ENCODE measurements around the gene CLDN19.
"Not testable (repeated sequence)": the region's sequence is repeated elsewhere in the genome, so short reads cannot be mapped to it uniquely, and the experiment has no call there.

Gene CLDN19

GRCh38 chr1:42723511-42723910, 16.5 kb downstream of the CLDN19 start:
- Histone ChIP-seq H3K36me3 (ENCODE audit: control insufficient read depth, insufficient read depth, low read length) (no peaks in the 10 kb centered on the region), H3K27me3 (replicated peaks; ENCODE audit: control insufficient read depth, insufficient read depth, low read length) (no peaks in the 10 kb centered on the region), H3K4me3 (replicated peaks; ENCODE audit: low read depth, low read length) (no peak overlapping the region)
- no peak for TF ChIP-seq CTCF (IDR thresholded peaks at IDR 0.05; ENCODE audit: insufficient read depth, low read length, poor library complexity, severe bottlenecking)
- DNase-seq (ENCODE audit: extremely low read depth, insufficient read length): no peak

- not testable (repeated sequence) for H3K27me3 ChIP-seq (replicated peaks; ENCODE audit: control insufficient read depth, insufficient read depth, low read length); H3K4me3 ChIP-seq (replicated peaks; ENCODE audit: low read depth, low read length); DNase-seq (ENCODE audit: extremely low read depth, insufficient read length); H3K36me3 ChIP-seq (ENCODE audit: control insufficient read depth, insufficient read depth, low read length)
Measured at GRCh38 chr1:42722403-42722802, 17.6 kb downstream of the CLDN19 start.

- no peak for TF ChIP-seq CTCF (IDR thresholded peaks at IDR 0.05; ENCODE audit: insufficient read depth, low read length, poor library complexity, severe bottlenecking)
- no peak for DNase-seq (ENCODE audit: extremely low read depth, insufficient read length)
- Histone ChIP-seq H3K36me3 (ENCODE audit: control insufficient read depth, insufficient read depth, low read length) (peaks cover 1% of the 10 kb centered on the region; the same call in 1 of the 2 replicates), H3K27me3 (replicated peaks; ENCODE audit: control insufficient read depth, insufficient read depth, low read length) (no peaks in the 10 kb centered on the region), H3K4me3 (replicated peaks; ENCODE audit: low read depth, low read length) (no peak overlapping the region)
Measured at GRCh38 chr1:42721926-42722325, 18.1 kb downstream of the CLDN19 start.

- DNase-seq (ENCODE audit: extremely low read depth, insufficient read length): no peak
- Histone ChIP-seq H3K4me3 (replicated peaks; ENCODE audit: low read depth, low read length) (no peak overlapping the region), H3K36me3 (ENCODE audit: control insufficient read depth, insufficient read depth, low read length) (peaks cover 1% of the 10 kb centered on the region; the same call in 1 of the 2 replicates), H3K27me3 (replicated peaks; ENCODE audit: control insufficient read depth, insufficient read depth, low read length) (no peaks in the 10 kb centered on the region)
- no peak for TF ChIP-seq CTCF (IDR thresholded peaks at IDR 0.05; ENCODE audit: insufficient read depth, low read length, poor library complexity, severe bottlenecking)
Measured at GRCh38 chr1:42720868-42721267, 19.2 kb downstream of the CLDN19 start.

- not testable (repeated sequence) for DNase-seq (ENCODE audit: extremely low read depth, insufficient read length); H3K36me3 ChIP-seq (ENCODE audit: control insufficient read depth, insufficient read depth, low read length); H3K4me3 ChIP-seq (replicated peaks; ENCODE audit: low read depth, low read length); H3K27me3 ChIP-seq (replicated peaks; ENCODE audit: control insufficient read depth, insufficient read depth, low read length)
Measured at GRCh38 chr1:42714441-42714840, 25.6 kb downstream of the CLDN19 start.

GRCh38 chr1:42713293-42713692, 26.7 kb downstream of the CLDN19 start:
- Histone ChIP-seq H3K27me3 (replicated peaks; ENCODE audit: control insufficient read depth, insufficient read depth, low read length) (no peaks in the 10 kb centered on the region), H3K4me3 (replicated peaks; ENCODE audit: low read depth, low read length) (no peak overlapping the region), H3K36me3 (ENCODE audit: control insufficient read depth, insufficient read depth, low read length) (peaks cover 2% of the 10 kb centered on the region)
- DNase-seq (ENCODE audit: extremely low read depth, insufficient read length): no peak
- TF ChIP-seq CTCF (IDR thresholded peaks at IDR 0.05; ENCODE audit: insufficient read depth, low read length, poor library complexity, severe bottlenecking): no peak

- not testable (repeated sequence) for H3K27me3 ChIP-seq (replicated peaks; ENCODE audit: control insufficient read depth, insufficient read depth, low read length); DNase-seq (ENCODE audit: extremely low read depth, insufficient read length); H3K4me3 ChIP-seq (replicated peaks; ENCODE audit: low read depth, low read length); H3K36me3 ChIP-seq (ENCODE audit: control insufficient read depth, insufficient read depth, low read length)
Measured at GRCh38 chr1:42712808-42713207, 27.2 kb downstream of the CLDN19 start.
